GM19468 (cell line): ENCODE measurements around the gene TNNI2.

Experiments used
- ATAC-seq: cut with Tn5 transposase; IDR thresholded peaks from one replicate; pipeline ENCODE4 v1.9.1; 2021; ENCODE audit warnings: mild to moderate bottlenecking, moderate library complexity, moderate number of reproducible peaks; ENCODE audit not compliant: unreplicated experiment; ENCODE audit errors: extremely low read depth

Gene TNNI2

GRCh38 chr11:1820463-1821325, 18.1 kb upstream of the TNNI2 start:
- ATAC-seq = no peak

- no peak for ATAC-seq
Measured at GRCh38 chr11:1821562-1821961, 17.2 kb upstream of the TNNI2 start.

DNA sequence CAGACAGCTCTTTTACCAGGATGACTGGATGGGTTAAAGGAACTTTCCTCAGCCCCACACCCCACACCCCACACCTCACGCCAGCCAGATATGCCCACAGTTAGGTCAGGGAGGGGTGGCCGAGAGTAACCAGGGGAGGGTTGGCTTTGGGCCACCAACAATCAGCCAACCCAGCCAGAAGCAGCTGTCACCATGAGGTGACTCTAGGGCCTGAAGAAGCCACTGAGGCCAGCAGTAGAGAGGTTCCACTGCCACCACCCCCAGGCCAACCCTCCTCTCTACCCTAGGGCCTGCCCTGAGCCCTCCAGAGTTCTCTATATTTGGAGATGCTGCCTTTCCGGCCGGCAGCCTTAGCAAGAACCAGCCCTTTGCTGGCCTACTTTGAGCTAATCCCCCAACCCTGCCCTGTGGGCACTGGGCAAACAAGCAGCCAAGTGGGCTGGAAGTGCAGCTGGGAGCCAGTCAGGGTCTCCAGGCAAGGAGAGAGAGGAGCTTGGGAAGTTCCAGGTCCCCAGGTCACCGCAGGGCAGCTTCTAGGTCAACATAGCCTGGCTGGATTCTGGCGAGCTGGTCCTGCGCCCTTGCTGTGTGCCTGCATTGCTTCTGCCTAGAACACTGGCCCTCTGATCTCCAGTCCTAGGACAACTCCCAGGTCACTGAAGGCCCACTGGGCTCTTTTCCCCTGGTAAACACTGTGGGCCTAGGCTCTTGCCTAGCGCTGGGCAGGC, 16.0 kb upstream of the TNNI2 start:
- ATAC-seq = no peak

GRCh38 chr11:1823376-1824220, 15.2 kb upstream of the TNNI2 start:
- no peak for ATAC-seq

DNA sequence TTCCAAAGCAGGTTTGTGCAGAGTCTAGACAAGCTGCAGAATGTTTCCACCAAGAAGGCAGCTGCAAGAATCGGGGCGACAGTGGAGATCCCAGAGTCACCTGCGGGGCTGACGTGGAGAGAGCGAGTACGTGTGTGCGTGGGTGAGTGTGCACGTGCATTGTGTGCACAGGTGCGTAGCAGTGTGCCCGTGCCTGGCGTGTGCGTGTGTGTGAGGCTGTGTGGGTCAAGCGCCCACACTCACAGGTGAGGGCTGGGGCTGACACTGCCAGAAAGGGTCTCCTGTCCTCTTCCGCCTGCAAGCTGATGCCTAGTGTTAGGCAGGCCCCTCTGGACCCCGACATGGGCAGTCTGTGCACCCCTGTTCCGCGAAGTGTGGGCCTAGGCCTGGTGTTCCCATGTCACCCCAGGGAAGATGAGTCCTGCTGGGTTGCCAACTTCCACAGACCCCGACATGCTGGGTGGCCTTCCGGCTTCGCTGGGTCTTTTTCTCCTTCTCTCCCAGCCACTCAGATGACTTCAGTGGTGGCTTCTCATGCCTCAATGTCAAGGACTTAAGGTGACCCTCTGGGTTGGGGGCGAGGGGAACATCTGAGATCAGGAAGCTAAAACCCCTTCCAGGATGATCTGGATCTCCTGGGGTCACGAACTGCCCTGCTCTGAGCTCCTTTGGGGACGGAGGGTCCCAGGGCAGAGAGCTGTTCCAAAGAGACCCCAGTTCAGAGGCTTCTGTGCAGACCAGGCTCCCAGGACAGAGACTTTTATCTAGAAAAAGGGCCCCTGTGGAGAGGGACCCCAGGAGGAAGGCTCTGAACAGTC, 14.4 kb upstream of the TNNI2 start:
- ATAC-seq = no peak

GRCh38 chr11:1825039-1825740, 13.6 kb upstream of the TNNI2 start:
- no peak for ATAC-seq

- ATAC-seq = no peak
Measured at GRCh38 chr11:1825785-1826451, 12.9 kb upstream of the TNNI2 start.

DNA sequence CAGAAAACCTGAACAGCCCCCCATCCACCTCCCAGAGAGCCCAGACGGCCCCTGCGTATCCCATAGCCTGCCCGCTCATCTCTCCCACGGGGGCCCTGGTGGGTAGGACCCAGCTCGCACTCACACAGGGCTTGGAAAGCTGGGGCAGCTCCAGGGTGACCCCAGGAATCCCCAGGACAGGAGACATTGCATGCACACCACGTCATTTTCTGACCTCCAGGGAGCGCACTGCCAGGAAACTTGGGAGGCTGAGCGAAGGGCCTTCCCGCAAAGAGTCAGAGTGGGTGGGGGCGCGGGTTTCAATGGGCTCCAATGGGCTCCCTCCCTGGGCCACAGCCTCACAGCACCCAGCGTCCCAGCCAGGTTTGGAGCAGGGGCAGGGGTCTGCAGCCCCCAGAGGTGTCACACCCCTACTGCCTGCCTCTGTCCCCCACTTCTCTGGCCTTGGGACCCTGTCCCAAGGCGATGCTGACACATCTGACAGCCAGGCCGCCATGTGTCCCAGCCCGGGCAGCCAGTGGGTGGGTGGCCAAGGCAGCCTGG, 12.2 kb upstream of the TNNI2 start:
- ATAC-seq = no peak

GRCh38 chr11:1827095-1827813, 11.5 kb upstream of the TNNI2 start:
- no peak for ATAC-seq

- no peak for ATAC-seq
Measured at GRCh38 chr11:1827931-1828330, 10.8 kb upstream of the TNNI2 start.

- no peak for ATAC-seq
Measured at GRCh38 chr11:1828542-1828941, 10.2 kb upstream of the TNNI2 start.

DNA sequence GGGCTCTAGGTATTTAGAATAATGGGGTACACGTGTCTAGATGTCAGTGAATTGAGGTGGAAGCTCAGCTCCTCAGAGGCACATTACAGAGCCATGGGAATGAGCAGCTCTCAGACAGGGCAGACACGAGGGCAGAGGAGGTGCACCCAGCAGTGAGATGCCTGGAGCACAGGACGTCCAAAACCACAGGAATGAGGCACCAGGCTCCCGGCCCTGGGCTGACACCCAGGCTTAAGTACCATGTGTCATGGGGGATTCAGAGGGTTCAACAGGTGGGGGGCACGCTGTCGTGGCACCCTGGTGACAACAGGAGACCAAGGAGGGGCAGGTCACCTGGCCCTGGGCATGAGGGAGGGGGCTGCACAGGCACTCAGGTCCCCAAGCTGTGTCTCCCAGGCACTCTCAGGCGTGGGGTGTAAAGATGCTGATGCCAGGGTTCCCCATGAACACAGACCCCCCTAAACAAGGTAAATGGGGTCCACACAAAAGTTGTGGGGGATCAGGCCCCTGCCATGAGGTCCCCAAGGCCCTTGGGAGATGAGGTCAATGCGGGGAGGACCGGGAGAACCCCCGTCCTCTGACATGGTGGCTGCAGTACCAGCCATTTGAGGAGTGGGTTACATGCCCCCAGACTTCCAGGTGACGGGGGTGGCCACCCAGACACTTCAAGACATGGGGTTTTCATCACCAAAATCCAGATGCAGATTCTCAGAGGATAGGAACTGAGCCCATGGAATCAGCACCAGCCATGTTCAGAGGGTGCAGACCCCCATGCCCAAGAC, 9.6 kb upstream of the TNNI2 start:
- ATAC-seq = no peak

- no peak for ATAC-seq
Measured at GRCh38 chr11:1830004-1830321, 8.8 kb upstream of the TNNI2 start.

DNA sequence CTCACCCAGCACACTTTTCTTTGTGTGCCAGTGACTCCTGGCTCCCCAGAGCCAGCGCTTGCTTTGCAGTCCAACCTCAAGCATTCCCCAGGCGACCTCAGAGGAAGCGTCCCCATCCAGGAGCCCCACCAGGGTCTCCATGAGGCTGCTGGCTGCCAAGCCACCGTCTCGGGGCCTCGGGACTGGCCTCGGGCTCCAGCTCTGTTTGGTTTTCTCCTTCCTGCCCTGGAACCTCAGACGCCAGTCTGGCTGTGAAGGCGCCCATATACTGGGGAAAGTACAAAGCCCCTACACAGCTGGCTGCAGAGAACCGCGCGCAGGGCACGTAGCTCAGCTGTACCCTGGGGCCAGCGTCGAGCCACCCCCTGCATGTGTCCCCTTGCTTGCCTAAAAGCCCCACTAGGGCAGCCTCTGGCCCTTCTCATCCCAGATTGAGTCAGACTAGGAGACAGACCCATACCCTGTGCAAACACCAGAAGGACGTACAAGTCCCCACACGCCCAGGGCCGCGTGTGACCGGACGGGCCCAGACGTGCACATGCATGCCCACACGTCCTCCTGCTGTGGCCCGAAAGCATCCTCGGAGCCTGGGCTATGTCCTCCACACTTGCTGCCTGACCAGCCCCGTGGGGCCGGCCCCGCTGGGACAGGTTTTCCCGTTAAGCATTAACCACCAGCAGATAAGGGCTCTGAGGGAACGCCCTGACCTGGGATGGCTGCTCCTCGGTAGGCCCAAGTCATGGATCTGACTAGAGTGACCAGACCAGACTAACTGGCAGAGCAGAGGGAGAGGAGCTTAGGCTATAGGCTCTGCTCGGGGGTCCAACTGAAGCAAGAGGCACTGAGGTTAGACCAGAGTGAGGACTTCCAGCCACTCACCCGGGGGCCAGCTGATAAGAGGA, 8.2 kb upstream of the TNNI2 start:
- no peak for ATAC-seq

DNA sequence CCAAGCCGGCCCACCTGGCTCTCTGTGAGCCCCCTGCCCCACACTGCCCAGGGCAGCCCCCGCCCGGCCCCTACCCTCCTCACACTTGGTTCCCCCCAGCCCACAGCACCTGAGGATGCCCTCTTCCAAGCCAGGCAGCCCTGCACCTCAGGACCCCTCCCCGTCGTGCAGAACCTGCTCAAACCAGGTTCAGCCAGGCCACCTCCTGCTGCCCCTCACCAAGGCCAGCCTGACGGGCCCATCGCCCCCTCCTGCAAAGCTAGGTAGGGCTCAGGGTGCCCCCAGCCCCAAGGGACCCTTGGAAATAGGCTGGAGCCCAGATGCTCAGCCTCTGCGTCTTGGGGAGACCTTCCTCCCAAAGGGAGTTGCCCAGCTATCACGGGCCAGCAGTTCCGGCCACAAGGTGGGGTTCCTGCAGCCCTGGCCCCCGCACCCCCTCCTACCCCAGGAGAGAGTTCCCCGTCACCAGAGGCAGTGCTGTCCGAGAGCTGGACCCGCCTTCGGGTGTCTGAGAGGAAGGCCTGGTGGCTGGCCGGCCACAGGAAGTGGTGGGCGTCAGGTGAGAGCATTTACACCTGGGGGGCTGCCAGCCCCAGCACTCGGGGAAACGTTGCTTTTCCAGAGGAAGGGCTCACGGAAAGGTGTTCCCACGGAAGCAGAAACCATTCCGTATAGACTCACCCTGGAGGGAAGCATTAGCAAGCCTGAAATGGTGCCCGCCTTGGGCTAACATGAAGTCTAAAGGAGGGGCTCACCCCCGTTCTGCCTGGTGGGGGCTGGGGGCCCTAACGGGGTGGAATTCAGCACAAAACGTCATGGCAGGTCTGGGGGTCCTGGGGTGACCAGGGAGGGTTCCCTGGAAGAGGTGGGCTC, 7.2 kb upstream of the TNNI2 start:
- no peak for ATAC-seq
